BLaER1 (cell line): Measurements from ENCODE around the gene CDH4.
A peak's percentile ranks its signal among the peaks of the same experiment; 100 is the strongest.

Experiments
- H3K27ac ChIP-seq: shearing (Covaris generic); formaldehyde crosslinking; 2 replicates; pipeline ENCODE4 v1.8.1; 2022
- H3K27me3 ChIP-seq: shearing (Covaris generic); formaldehyde crosslinking; 2 replicates; pipeline ENCODE4 v1.8.1; 2022
- H3K36me3 ChIP-seq: shearing (Covaris generic); formaldehyde crosslinking; 2 replicates; pipeline ENCODE4 v1.8.1; 2022
- H3K4me1 ChIP-seq: shearing (Covaris generic); formaldehyde crosslinking; 2 replicates; pipeline ENCODE4 v1.8.1; 2022
- H3K4me2 ChIP-seq: shearing (Covaris generic); formaldehyde crosslinking; 2 replicates; pipeline ENCODE4 v1.8.1; 2022
- H3K4me3 ChIP-seq: shearing (Covaris generic); formaldehyde crosslinking; 2 replicates; pipeline ENCODE4 v1.8.1; 2022
- H3K9ac ChIP-seq: shearing (Covaris generic); formaldehyde crosslinking; 2 replicates; pipeline ENCODE4 v1.8.1; 2022
- H3K9me3 ChIP-seq: shearing (Covaris generic); formaldehyde crosslinking; 2 replicates; pipeline ENCODE4 v1.8.1; 2022
- H4K20me1 ChIP-seq: shearing (Covaris generic); formaldehyde crosslinking; 2 replicates; pipeline ENCODE4 v1.8.1; 2022
- Cebpa-rat ChIP-seq: shearing (Covaris generic); IDR thresholded peaks from 2 replicates; pipeline ENCODE4 v1.8.1; 2022

Gene CDH4

DNA sequence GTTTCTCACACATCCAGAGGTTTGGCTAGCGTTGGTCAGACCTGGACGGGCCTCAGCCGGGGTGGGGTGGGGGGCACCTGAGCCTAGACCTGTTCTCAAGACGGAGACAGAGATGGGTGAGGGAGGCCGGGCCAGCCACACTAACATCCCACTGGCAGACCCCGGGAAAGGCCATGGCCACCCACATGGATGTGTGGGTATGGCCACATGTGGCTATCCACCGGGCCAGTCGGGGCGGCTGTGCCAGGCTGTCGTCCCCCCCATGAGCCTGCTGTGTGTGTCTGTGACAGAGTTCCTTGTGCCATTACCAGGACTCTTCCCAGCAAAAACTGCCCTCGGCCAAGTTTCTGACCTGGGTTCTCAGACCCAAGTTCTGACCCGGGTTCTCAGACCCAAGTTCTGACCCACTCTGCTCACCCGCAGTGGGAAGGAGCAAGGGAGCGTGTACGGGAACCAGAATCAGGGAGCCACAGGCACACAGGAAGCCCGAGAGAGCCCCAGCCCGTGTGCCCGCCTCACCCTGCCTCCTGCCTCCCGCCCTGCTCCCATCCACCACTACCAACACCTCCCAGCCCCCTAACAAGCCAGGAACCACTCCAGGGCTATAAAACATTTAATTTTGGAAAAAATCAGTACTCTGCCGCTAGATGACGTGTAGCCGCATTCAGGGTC is 558.1 kb downstream of the CDH4 start:
- Histone ChIP-seq H3K27ac (no peak overlapping the region), H3K4me3 (no peak overlapping the region), H3K27me3 (peaks cover 16% of the 10 kb centered on the region), H3K4me2 (peak overlapping the region; percentile 92), H4K20me1 (peaks cover 13% of the 10 kb centered on the region; the same call in 1 of the 2 replicates), H3K4me1 (peaks cover 80% of the 10 kb centered on the region), H3K36me3 (no peaks in the 10 kb centered on the region), H3K9me3 (no peaks in the 10 kb centered on the region), H3K9ac (no peak overlapping the region)
- TF ChIP-seq Cebpa-rat: no peak

DNA sequence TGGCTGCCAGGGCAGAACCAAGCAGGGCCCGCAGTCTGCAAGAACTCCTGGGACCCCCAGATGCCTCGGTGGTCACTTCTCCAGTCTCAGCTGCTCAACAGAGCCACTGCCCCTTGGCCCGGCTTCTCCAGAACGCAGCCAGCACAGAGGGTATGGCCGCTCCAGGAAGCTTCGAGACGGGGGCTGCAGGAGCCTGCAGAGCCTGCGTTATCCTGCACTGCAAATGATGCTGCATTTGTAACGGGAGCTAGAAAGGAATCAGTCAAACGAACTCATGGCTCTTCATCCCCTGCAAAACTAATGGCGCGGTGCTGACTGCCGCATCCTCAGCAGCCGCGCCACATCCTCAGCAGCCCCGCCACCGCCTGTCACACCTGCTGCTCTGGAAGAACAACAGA is 558.7 kb downstream of the CDH4 start:
- Histone ChIP-seq H4K20me1 (peaks cover 8% of the 10 kb centered on the region; the same call in 1 of the 2 replicates), H3K27ac (no peak overlapping the region), H3K27me3 (peaks cover 11% of the 10 kb centered on the region), H3K4me2 (peak overlapping the region; percentile 92), H3K4me1 (peaks cover 80% of the 10 kb centered on the region), H3K4me3 (no peak overlapping the region), H3K36me3 (no peaks in the 10 kb centered on the region), H3K9me3 (no peaks in the 10 kb centered on the region), H3K9ac (no peak overlapping the region)
- TF ChIP-seq Cebpa-rat: no peak

DNA sequence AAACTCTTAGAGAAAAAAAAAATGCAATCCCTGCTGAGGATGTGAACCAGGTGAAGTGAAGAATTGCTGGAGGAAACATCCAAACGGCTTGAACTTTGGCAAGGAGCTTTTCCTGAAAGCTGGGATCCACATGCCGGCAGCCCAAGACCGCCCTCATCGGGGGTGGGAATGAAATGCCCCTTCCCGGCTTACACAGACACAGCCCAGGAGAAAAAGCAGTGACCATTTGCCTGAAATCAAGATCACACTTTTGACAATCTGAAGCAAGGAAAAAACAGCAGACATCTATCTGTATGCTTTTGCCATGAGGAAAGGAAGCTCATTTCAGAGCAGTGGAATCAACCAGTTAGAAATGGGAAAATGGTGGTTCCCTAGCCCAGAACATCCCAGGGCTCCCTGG is 559.1 kb downstream of the CDH4 start:
- Histone ChIP-seq H3K9ac (no peak overlapping the region), H3K36me3 (no peaks in the 10 kb centered on the region), H3K27ac (no peak overlapping the region), H3K9me3 (no peaks in the 10 kb centered on the region), H3K4me2 (peak overlapping the region; percentile 92), H3K4me3 (no peak overlapping the region), H3K27me3 (peaks cover 9% of the 10 kb centered on the region), H4K20me1 (peaks cover 4% of the 10 kb centered on the region; the same call in 1 of the 2 replicates), H3K4me1 (peaks cover 80% of the 10 kb centered on the region)
- TF ChIP-seq Cebpa-rat: no peak

DNA sequence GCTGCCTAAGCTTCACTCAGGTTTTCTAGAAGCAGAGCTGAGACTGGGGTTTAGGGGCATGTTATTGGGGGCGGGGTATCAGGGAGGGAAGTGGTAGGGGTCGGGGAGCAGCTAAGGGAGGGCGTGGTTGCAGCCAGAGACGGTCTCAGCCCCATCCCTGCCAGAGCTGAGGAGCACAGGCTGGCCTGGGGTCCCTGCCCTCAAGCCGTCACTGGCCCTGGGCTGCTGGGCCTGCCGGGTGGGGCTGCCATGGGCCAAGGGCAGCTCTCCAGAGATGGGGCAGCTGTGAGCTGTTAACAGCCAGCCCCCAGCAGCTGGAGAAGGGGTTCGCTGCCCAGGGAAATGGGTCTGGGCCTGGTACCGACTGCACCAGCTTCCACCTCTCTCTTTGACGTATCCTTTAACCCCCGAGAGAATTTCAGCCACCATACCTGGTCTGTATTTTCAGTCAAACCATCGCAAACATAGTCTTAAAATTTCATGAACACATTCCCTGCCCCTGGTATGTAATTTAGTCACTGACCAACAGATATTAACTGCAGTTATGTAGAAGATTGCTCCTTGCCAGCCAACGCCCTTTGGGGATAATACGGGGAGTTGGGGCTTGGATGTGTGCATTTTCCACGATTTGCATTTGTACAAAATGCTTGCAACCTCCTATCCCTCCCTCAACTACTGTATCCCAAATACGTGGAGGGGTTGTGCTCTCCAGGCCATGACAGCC is 560.2 kb downstream of the CDH4 start:
- H4K20me1 ChIP-seq: no peaks in the 10 kb centered on the region
- no peaks in the 10 kb centered on the region for H3K9me3 ChIP-seq
- no peak overlapping the region for H3K4me3 ChIP-seq
- peaks cover 5% of the 10 kb centered on the region for H3K27me3 ChIP-seq
- peaks cover 80% of the 10 kb centered on the region for H3K4me1 ChIP-seq
- no peak overlapping the region for H3K9ac ChIP-seq
- TF ChIP-seq Cebpa-rat: no peak
- no peaks in the 10 kb centered on the region for H3K36me3 ChIP-seq
- H3K4me2 ChIP-seq: peak overlapping the region; percentile 92
- H3K27ac ChIP-seq: no peak overlapping the region

DNA sequence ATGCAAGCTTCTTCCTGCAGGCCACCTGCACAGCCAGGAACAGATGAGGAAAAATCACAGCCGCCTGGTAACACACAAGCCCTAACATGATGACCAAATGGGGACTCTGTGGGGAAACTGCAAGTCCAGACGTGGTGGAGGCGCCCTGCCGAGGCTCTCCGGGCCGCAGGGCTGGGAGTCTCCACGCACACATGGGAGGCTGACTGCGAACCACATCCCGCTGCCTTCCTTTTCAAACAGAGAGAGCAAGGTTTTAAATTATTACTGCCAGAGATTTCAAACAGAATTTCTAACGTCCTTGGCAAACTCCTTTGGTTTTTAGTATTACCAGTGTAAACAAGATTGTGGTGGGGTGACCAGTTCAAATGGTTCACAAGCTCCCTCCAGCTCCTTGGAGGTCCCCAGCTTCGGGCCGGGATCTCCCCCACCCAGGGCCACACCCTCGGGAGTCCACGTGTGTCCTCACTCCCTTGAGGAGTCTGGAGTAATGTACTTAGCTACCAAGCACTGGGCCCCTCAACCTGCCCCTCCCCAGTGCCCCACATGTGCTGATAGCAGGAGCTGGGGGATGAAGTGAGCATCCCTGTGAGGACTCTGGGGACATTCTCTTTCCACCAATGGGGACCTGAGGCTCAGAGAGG is 560.9 kb downstream of the CDH4 start:
- Histone ChIP-seq H3K4me2 (peak overlapping the region; percentile 92), H3K4me3 (no peak overlapping the region), H3K4me1 (peaks cover 80% of the 10 kb centered on the region), H4K20me1 (no peaks in the 10 kb centered on the region), H3K9me3 (no peaks in the 10 kb centered on the region), H3K27me3 (no peaks in the 10 kb centered on the region), H3K27ac (no peak overlapping the region), H3K9ac (no peak overlapping the region), H3K36me3 (no peaks in the 10 kb centered on the region)
- no peak for TF ChIP-seq Cebpa-rat

DNA sequence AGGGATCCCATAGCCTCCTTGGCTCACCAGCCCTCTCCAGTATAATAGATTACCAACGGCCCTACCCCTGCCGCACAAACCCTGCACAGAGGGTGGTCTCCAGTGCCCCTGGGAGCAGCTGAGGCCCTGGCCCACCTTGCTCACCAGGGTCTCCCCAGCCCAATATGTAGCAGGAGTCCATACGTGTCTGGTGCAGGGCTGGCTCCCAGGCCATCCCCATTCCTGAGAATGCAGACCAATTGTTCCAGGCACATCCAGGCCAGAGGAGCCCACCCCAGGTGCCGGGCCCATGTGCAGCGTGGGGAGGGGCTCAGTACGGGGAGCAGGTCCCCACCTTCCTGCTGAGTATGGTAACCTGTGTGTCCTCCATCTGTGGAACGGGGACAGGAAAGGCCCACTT is 561.7 kb downstream of the CDH4 start:
- peak overlapping the region; percentile 92 for H3K4me2 ChIP-seq
- H3K9me3 ChIP-seq: no peaks in the 10 kb centered on the region
- no peak for TF ChIP-seq Cebpa-rat
- no peak overlapping the region for H3K9ac ChIP-seq
- peaks cover 88% of the 10 kb centered on the region for H3K4me1 ChIP-seq
- no peaks in the 10 kb centered on the region for H3K36me3 ChIP-seq
- H3K4me3 ChIP-seq: no peak overlapping the region
- no peaks in the 10 kb centered on the region for H3K27me3 ChIP-seq
- peak overlapping the region; percentile 10; the same call in 1 of the 2 replicates for H3K27ac ChIP-seq
- no peaks in the 10 kb centered on the region for H4K20me1 ChIP-seq

DNA sequence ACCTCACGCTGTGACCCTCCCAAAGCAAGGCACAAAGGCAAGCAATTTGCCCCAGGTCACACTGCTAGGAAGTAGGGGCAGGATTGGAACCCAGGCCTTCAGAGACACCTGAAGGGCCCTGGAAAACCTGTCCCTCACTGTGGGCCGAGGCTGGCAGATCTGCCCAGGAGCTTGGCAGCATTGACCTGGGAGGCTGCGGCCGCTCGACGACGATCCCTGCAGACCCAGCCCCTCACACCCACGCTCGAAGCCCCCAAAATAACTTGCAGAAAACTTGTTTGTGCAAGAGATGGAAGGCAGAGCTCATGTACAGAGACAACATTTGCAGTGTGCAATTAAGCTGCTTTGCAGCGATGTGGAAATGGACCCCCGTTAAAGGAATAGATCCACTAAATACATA is 562.2 kb downstream of the CDH4 start:
- no peaks in the 10 kb centered on the region for H4K20me1 ChIP-seq
- H3K9ac ChIP-seq: no peak overlapping the region
- H3K4me3 ChIP-seq: no peak overlapping the region
- no peaks in the 10 kb centered on the region for H3K27me3 ChIP-seq
- H3K36me3 ChIP-seq: no peaks in the 10 kb centered on the region
- H3K9me3 ChIP-seq: no peaks in the 10 kb centered on the region
- H3K27ac ChIP-seq: peak overlapping the region; percentile 10; the same call in 1 of the 2 replicates
- peaks cover 93% of the 10 kb centered on the region for H3K4me1 ChIP-seq
- TF ChIP-seq Cebpa-rat: no peak
- peak overlapping the region; percentile 92 for H3K4me2 ChIP-seq

DNA sequence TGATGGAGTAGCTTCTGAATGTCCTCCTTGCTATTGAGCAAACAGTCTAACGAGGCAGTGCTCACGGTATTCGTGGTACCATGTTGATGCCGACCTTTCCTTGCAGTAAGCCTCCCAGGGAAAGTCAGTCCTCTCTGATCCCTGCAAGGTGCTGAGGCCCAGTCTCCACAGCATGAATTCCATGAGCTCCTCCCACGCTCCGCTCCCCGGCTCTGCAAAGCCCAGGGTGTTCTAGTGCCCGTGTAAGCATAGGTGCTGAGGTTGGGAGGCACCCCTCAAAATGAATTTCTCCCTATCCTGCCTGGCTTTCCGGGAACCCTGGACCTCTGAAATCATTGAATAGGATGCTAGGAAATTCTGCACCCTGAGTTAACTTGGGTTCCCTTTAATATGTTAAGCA is 562.7 kb downstream of the CDH4 start:
- Histone ChIP-seq H3K4me3 (no peak overlapping the region), H3K27ac (0 out of 2 replicates have a peak overlapping the region, but pooled peaks have one; percentile 7), H3K27me3 (no peaks in the 10 kb centered on the region), H3K4me2 (peak overlapping the region; percentile 92), H3K9me3 (no peaks in the 10 kb centered on the region), H3K9ac (no peak overlapping the region), H4K20me1 (no peaks in the 10 kb centered on the region), H3K4me1 (peaks cover 94% of the 10 kb centered on the region), H3K36me3 (no peaks in the 10 kb centered on the region)
- no peak for TF ChIP-seq Cebpa-rat

DNA sequence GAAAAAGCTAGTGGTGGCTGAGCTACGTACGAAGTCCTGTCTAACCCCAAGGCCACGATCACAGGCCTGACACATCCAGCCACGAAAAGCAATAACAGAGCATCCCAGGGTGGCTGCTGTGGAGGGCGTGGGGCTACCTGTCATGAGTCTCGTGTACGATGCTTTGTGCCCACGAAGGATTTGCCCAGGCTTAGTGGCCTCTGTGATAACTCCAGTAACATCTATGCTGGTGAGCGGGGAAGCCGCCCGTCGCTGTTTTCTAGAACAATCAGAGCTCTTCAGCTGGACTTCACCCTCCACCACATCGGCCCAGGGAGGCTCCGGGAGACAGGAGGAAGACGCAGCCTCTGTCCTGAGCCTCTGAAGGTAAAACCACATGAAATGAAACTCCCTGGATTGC is 563.1 kb downstream of the CDH4 start:
- H3K36me3 ChIP-seq: no peaks in the 10 kb centered on the region
- peak overlapping the region; percentile 84 for H3K27ac ChIP-seq
- peaks cover 91% of the 10 kb centered on the region for H3K4me1 ChIP-seq
- peak overlapping the region; percentile 92 for H3K4me2 ChIP-seq
- no peak overlapping the region for H3K4me3 ChIP-seq
- no peaks in the 10 kb centered on the region for H3K9me3 ChIP-seq
- no peak for TF ChIP-seq Cebpa-rat
- no peaks in the 10 kb centered on the region for H4K20me1 ChIP-seq
- H3K27me3 ChIP-seq: no peaks in the 10 kb centered on the region
- peak overlapping the region; percentile 64; the same call in 1 of the 2 replicates for H3K9ac ChIP-seq

DNA sequence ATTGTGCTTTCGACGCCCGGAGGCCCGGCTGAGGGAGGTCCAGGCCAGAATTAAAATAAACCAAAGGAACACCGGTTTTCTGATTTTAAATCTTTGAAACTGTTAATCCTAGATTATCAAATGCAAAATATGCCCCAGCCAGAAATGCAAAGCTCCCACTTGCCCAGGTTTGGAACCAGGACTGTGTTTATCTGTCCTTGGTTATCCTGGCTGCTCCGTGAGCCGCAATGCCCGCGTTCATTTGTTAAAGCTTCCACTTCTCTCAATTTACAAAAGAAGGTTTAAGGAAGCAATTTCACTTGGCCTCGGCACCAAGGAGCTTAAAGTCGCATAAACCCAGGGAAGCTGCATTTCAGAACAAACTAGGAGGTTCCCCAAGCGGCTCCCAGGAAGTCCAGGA is 563.6 kb downstream of the CDH4 start:
- H3K4me2 ChIP-seq: peak overlapping the region; percentile 92
- H3K9ac ChIP-seq: peak overlapping the region; percentile 64
- TF ChIP-seq Cebpa-rat: no peak
- H3K27ac ChIP-seq: peak overlapping the region; percentile 84
- no peak overlapping the region for H3K4me3 ChIP-seq
- no peaks in the 10 kb centered on the region for H3K9me3 ChIP-seq
- no peaks in the 10 kb centered on the region for H4K20me1 ChIP-seq
- no peaks in the 10 kb centered on the region for H3K27me3 ChIP-seq
- H3K36me3 ChIP-seq: no peaks in the 10 kb centered on the region
- peaks cover 86% of the 10 kb centered on the region for H3K4me1 ChIP-seq
